H9 (cell line): ENCODE measurements around the gene CCDC91. TPM values are rescaled to one million over a fixed set of nuclear protein-coding genes. Genes with fewer than 3 reads are reported as not detected.
"Not testable (repeated sequence)": the region's sequence is repeated elsewhere in the genome, so short reads cannot be mapped to it uniquely, and the experiment has no call there.

Experiments
- DNase-seq: peaks from one replicate; pipeline ENCODE4 v3.0.0-alpha.2; 2017
- H2AFZ ChIP-seq: one replicate; pipeline ENCODE4 v1.6.1; 2013; ENCODE audit warnings: mild to moderate bottlenecking, low read length, control low read depth, moderate library complexity
- H2AK5ac ChIP-seq: 2 replicates; pipeline ENCODE4 v1.6.1; 2013; ENCODE audit warnings: low read length, control low read depth, mixed read lengths; ENCODE audit not compliant: insufficient read length
- H2BK120ac ChIP-seq: one replicate; pipeline ENCODE4 v1.6.1; 2013; ENCODE audit warnings: low read depth, mild to moderate bottlenecking, low read length, control low read depth, inconsistent platforms; ENCODE audit not compliant: poor library complexity, severe bottlenecking
- H2BK12ac ChIP-seq: 2 replicates; pipeline ENCODE4 v1.6.1; 2013; ENCODE audit warnings: low read length, control low read depth, mixed read lengths, low read depth; ENCODE audit not compliant: insufficient read length
- H2BK15ac ChIP-seq: 2 replicates; pipeline ENCODE4 v1.6.1; 2013; ENCODE audit warnings: low read depth, low read length, control low read depth
- H2BK20ac ChIP-seq: one replicate; pipeline ENCODE4 v1.6.1; 2013; ENCODE audit warnings: low read depth, mild to moderate bottlenecking, low read length, control low read depth, inconsistent platforms; ENCODE audit not compliant: poor library complexity, severe bottlenecking
- H2BK5ac ChIP-seq: 2 replicates; pipeline ENCODE4 v1.6.1; 2013; ENCODE audit warnings: low read length, control low read depth, mixed read lengths; ENCODE audit not compliant: insufficient read length
- H3K14ac ChIP-seq: 2 replicates; pipeline ENCODE4 v1.6.1; 2013; ENCODE audit warnings: low read length, control low read depth; ENCODE audit not compliant: insufficient read depth
- H3K18ac ChIP-seq: 2 replicates; pipeline ENCODE4 v1.6.1; 2013; ENCODE audit warnings: low read depth, mild to moderate bottlenecking, mixed read lengths, low read length, control low read depth; ENCODE audit not compliant: insufficient read length
- H3K23ac ChIP-seq: 2 replicates; pipeline ENCODE4 v1.6.1; 2013; ENCODE audit warnings: low read length, control low read depth, mixed read lengths, low read depth; ENCODE audit not compliant: insufficient read length
- H3K23me2 ChIP-seq: 2 replicates; pipeline ENCODE4 v1.6.1; 2013; ENCODE audit warnings: low read depth, mild to moderate bottlenecking, mixed read lengths, low read length, control low read depth; ENCODE audit not compliant: insufficient read length, poor library complexity, severe bottlenecking
- H3K27ac ChIP-seq: 2 replicates; pipeline ENCODE4 v1.5.1; 2013; ENCODE audit warnings: low read length, control low read depth, mixed read lengths, low read depth; ENCODE audit not compliant: insufficient read length
- H3K27me3 ChIP-seq: 2 replicates; pipeline ENCODE4 v1.6.1; 2013; ENCODE audit warnings: low read length, control low read depth, inconsistent platforms; ENCODE audit not compliant: insufficient read depth
- H3K4ac ChIP-seq: 2 replicates; pipeline ENCODE4 v1.6.1; 2013; ENCODE audit warnings: low read depth, mild to moderate bottlenecking, control low read depth, inconsistent platforms, low read length, moderate library complexity
- H3K4me1 ChIP-seq: 2 replicates; pipeline ENCODE4 v1.6.1; 2013; ENCODE audit warnings: low read length, control low read depth, inconsistent platforms; ENCODE audit not compliant: insufficient read depth
- H3K4me2 ChIP-seq: 2 replicates; pipeline ENCODE4 v1.6.1; 2013; ENCODE audit warnings: low read length, control low read depth, mixed read lengths; ENCODE audit not compliant: insufficient read length, insufficient read depth
- H3K56ac ChIP-seq: 2 replicates; pipeline ENCODE4 v1.6.1; 2013; ENCODE audit warnings: low read depth, mild to moderate bottlenecking, mixed read lengths, low read length, control low read depth; ENCODE audit not compliant: insufficient read length
- H3K79me1 ChIP-seq: 2 replicates; pipeline ENCODE4 v1.6.1; 2013; ENCODE audit warnings: low read depth, mild to moderate bottlenecking, moderate library complexity, low read length, control low read depth, inconsistent platforms; ENCODE audit not compliant: insufficient read depth, poor library complexity, severe bottlenecking
- H3K79me2 ChIP-seq: 2 replicates; pipeline ENCODE4 v1.6.1; 2013; ENCODE audit warnings: low read length, control low read depth, inconsistent platforms; ENCODE audit not compliant: insufficient read depth
- H3K9ac ChIP-seq: 2 replicates; pipeline ENCODE4 v1.6.1; 2013; ENCODE audit warnings: low read length, control low read depth, mixed read lengths; ENCODE audit not compliant: insufficient read length; ENCODE audit errors: extremely low read depth
- H3K9me3 ChIP-seq: one replicate; pipeline ENCODE4 v1.6.1; 2013; ENCODE audit warnings: low read depth, low read length, inconsistent platforms; ENCODE audit not compliant: control insufficient read depth
- H3T11ph ChIP-seq: one replicate; pipeline ENCODE4 v1.6.1; 2013; ENCODE audit warnings: mild to moderate bottlenecking, low read length, control low read depth, inconsistent platforms
- H4K20me1 ChIP-seq: one replicate; pipeline ENCODE4 v1.6.1; 2013; ENCODE audit not compliant: control insufficient read depth, insufficient read length, insufficient read depth
- H4K5ac ChIP-seq: 2 replicates; pipeline ENCODE4 v1.6.1; 2013; ENCODE audit warnings: low read depth, mild to moderate bottlenecking, mixed read lengths, low read length, control low read depth; ENCODE audit not compliant: insufficient read length
- H4K8ac ChIP-seq: replicated peaks from 2 replicates; pipeline ENCODE4 v1.6.1; 2013; ENCODE audit warnings: low read length, control low read depth, mixed read lengths, low read depth; ENCODE audit not compliant: insufficient read length
- H4K91ac ChIP-seq: 2 replicates; pipeline ENCODE4 v1.6.1; 2013; ENCODE audit warnings: low read depth, mild to moderate bottlenecking, moderate library complexity, mixed read lengths, low read length, control low read depth; ENCODE audit not compliant: insufficient read length
- H3K27ac Mint-ChIP-seq, 3 experiments: 2 replicates in 2 of 3; 3 replicates in 1 of 3; pipeline ENCODE4 v1.8.0; 2020 to 2021; ENCODE audit warnings: mixed read lengths in 3 of 3, mild to moderate bottlenecking in 1 of 3, moderate library complexity in 1 of 3
- H3K27me3 Mint-ChIP-seq: 2 replicates; pipeline ENCODE4 v1.8.0; 2021; ENCODE audit warnings: low read depth, mild to moderate bottlenecking, moderate library complexity, mixed read lengths
- H3K36me3 Mint-ChIP-seq, 3 experiments: 2 replicates in 2 of 3; 3 replicates in 1 of 3; pipeline ENCODE4 v1.8.0; 2020 to 2021; ENCODE audit warnings: low read depth in 3 of 3, mixed read lengths in 3 of 3; ENCODE audit not compliant: insufficient read depth in 1 of 3
- H3K4me1 Mint-ChIP-seq, 2 experiments: 2 replicates each; pipeline ENCODE4 v1.8.0; 2020; ENCODE audit warnings: mixed read lengths in 2 of 2
- H3K4me3 Mint-ChIP-seq, 2 experiments: 2 replicates in 1 of 2; 3 replicates in 1 of 2; pipeline ENCODE4 v1.8.0; 2020 to 2021; ENCODE audit warnings: mild to moderate bottlenecking in 2 of 2, mixed read lengths in 2 of 2, moderate library complexity in 1 of 2
- H3K9me3 Mint-ChIP-seq, 2 experiments: 2 replicates in 1 of 2; 3 replicates in 1 of 2; pipeline ENCODE4 v1.8.0; 2020; ENCODE audit warnings: mild to moderate bottlenecking in 2 of 2, mixed read lengths in 2 of 2, moderate library complexity in 1 of 2
- CTCF ChIP-seq: fragments of 200-600 bp; sonication (generic); conservative IDR thresholded peaks from 3 replicates; pipeline ENCODE4 v1.8.0; 2021; ENCODE audit warnings: antibody characterized with exemption, mild to moderate bottlenecking
- WGBS: extraction: QIAGEN DNeasy Blood & Tissue Kit; methylation state at CpG from one replicate; pipeline ENCODE4 v1.1.7; 2013; ENCODE audit warnings: missing lambda C conversion rate, low lambda C conversion rate, mixed read lengths; ENCODE audit not compliant: insufficient read length; ENCODE audit errors: extremely low coverage; 5-methylcytosine and 5-hydroxymethylcytosine counted together
- total RNA-seq: library from RNA; stranded (reverse); gene quantifications from 2 replicates; pipeline ENCODE4 v1.2.1, GENCODE V29; 2021

CCDC91 gene
- total RNA-seq, 1 experiment from 2014 or later: 22.7 TPM

- Histone ChIP-seq H2BK5ac (no peak overlapping the region), H3K79me1 (no peaks in the 10 kb centered on the region), H3K79me2 (peaks cover 17% of the 10 kb centered on the region; the same call in 1 of the 2 replicates), H3K4me2 (no peak overlapping the region), H4K20me1 (no peaks in the 10 kb centered on the region), H3K9ac (no peak overlapping the region), H3K4ac (no peak overlapping the region), H3K18ac (no peak overlapping the region), H4K8ac (no peak overlapping the region), H3K14ac (no peak overlapping the region), H2BK120ac (no peak overlapping the region), H4K91ac (no peak overlapping the region), H4K5ac (no peak overlapping the region), H3K27ac (no peak overlapping the region), H3K4me1 (peaks cover 2% of the 10 kb centered on the region; the same call in 1 of the 2 replicates), H3T11ph (peak overlapping the region; percentile 81), H3K27me3 (no peaks in the 10 kb centered on the region), H3K9me3 (no peaks in the 10 kb centered on the region), H3K56ac (no peak overlapping the region), H2BK15ac (no peak overlapping the region), H2BK12ac (no peak overlapping the region), H3K23ac (no peak overlapping the region), H3K23me2 (peaks cover 8% of the 10 kb centered on the region), H2AFZ (no peak overlapping the region), H2BK20ac (no peak overlapping the region), H2AK5ac (no peak overlapping the region)
- H3K36me3 Mint-ChIP-seq: peaks cover 16 to 40% (median 31%) of the 10 kb centered on the region in 3 experiments
- TF ChIP-seq CTCF: no peak
- WGBS: 100% methylated on average over 1 of the region's 2 CpGs
- no peak overlapping the region for H3K27ac Mint-ChIP-seq
- no peak for DNase-seq
- no peaks in the 10 kb centered on the region; the same call in 1 of the 2 replicates for H3K27me3 Mint-ChIP-seq
- H3K4me3 Mint-ChIP-seq: no peak overlapping the region
- peaks cover 14 to 17% of the 10 kb centered on the region in 2 experiments for H3K4me1 Mint-ChIP-seq
- H3K9me3 Mint-ChIP-seq: peaks cover 9 to 22% of the 10 kb centered on the region in 2 experiments
Observed at GRCh38 chr12:28192125-28192524, 1.9 kb downstream of the CCDC91 start.

- WGBS: no CpG with 5 or more reads among the region's 12 CpGs
- H3K9me3 Mint-ChIP-seq: peaks cover 10 to 22% of the 10 kb centered on the region in 2 experiments
- H3K23me2 ChIP-seq, H3K4me3 Mint-ChIP-seq, H3K27ac ChIP-seq, H3K9ac ChIP-seq, H2BK120ac ChIP-seq, H2AFZ ChIP-seq, H3T11ph ChIP-seq, H3K9me3 ChIP-seq, H4K5ac ChIP-seq, H3K79me1 ChIP-seq, H3K4ac ChIP-seq, H3K27ac Mint-ChIP-seq, H2BK15ac ChIP-seq, H3K14ac ChIP-seq, H2BK12ac ChIP-seq, H3K4me2 ChIP-seq, H3K56ac ChIP-seq, H2BK5ac ChIP-seq, H2BK20ac ChIP-seq, H3K27me3 ChIP-seq, H4K8ac ChIP-seq, H2AK5ac ChIP-seq, H3K4me1 ChIP-seq, H4K20me1 ChIP-seq, DNase-seq, H4K91ac ChIP-seq, H3K27me3 Mint-ChIP-seq, H3K18ac ChIP-seq, H3K23ac ChIP-seq: not testable (repeated sequence)
- H3K36me3 Mint-ChIP-seq: peaks cover 17 to 32% (median 31%) of the 10 kb centered on the region in 3 experiments
- H3K4me1 Mint-ChIP-seq: peaks cover 14 to 17% of the 10 kb centered on the region in 2 experiments
- peaks cover 17% of the 10 kb centered on the region; the same call in 1 of the 2 replicates for H3K79me2 ChIP-seq
Observed at GRCh38 chr12:28194621-28195020, 4.4 kb downstream of the CCDC91 start.
